ENCODE measurements around the gene MYO9A. TPM values are rescaled to one million over a fixed set of nuclear protein-coding genes. Genes with fewer than 3 reads are reported as not detected.
A peak's percentile ranks its signal among the peaks of the same experiment; 100 is the strongest.
"Not testable (repeated sequence)": the region's sequence is repeated elsewhere in the genome, so short reads cannot be mapped to it uniquely, and the experiment has no call there.

Gene MYO9A
- total and polyA plus RNA-seq, 5 donors from 2014 or later = 8.3 to 32.3 (median 11.5) TPM

- ATAC-seq (ENCODE audit: low read depth in 2 of 2) (no peak), DNase-seq (no peak)
- Mint-ChIP-seq H3K36me3 (peaks cover 22% of the 10 kb centered on the region), H3K27ac (no peak overlapping the region), H3K4me1 (peaks cover 0 to 22% (median 15%) of the 10 kb centered on the region in 4 donors), H3K4me3 (no peak overlapping the region), H3K27me3 (no peaks in the 10 kb centered on the region), H3K9me3 (peaks cover 0 to 10% (median 3%) of the 10 kb centered on the region in 7 donors)
- no peaks in the 10 kb centered on the region for H3K9me3 ChIP-seq (ENCODE audit: control insufficient read depth in 2 of 2, low read length in 2 of 2)
- no peak overlapping the region for H3K4me3 ChIP-seq (ENCODE audit: low read depth, low read length)
- no peaks in the 10 kb centered on the region for H3K27me3 ChIP-seq (ENCODE audit: control insufficient read depth, insufficient read depth, low read length)
- no peak overlapping the region for H3K27ac ChIP-seq (ENCODE audit: insufficient read depth, low read length, poor library complexity, severe bottlenecking)
- H3K36me3 ChIP-seq (ENCODE audit: control insufficient read depth, insufficient read depth, low read length) = peaks cover 2% of the 10 kb centered on the region
- no peaks in the 10 kb centered on the region for H3K4me1 ChIP-seq (ENCODE audit: control insufficient read depth, insufficient read depth, low read length, poor library complexity, severe bottlenecking)
Measured at GRCh38 chr15:72033285-72033684, 84.7 kb downstream of the MYO9A start.

- no peak overlapping the region for H3K4me3 Mint-ChIP-seq
- H3K27ac Mint-ChIP-seq = no peak overlapping the region
Measured at GRCh38 chr15:72021604-72022003, 96.3 kb downstream of the MYO9A start.

GRCh38 chr15:72020799-72021198 lies 97.2 kb downstream of the MYO9A start:
- DNase-seq = no peak
- Mint-ChIP-seq H3K4me1 (peaks cover 0 to 4% (median 0%) of the 10 kb centered on the region in 4 donors), H3K4me3 (no peak overlapping the region), H3K27ac (no peak overlapping the region), H3K9me3 (peaks cover 0 to 1% (median 0%) of the 10 kb centered on the region in 7 donors), H3K27me3 (no peaks in the 10 kb centered on the region), H3K36me3 (peaks cover 39% of the 10 kb centered on the region)
- Histone ChIP-seq H3K27ac (ENCODE audit: insufficient read depth, low read length, poor library complexity, severe bottlenecking) (no peak overlapping the region), H3K9me3 (ENCODE audit: control insufficient read depth in 2 of 2, low read length in 2 of 2) (no peaks in the 10 kb centered on the region), H3K27me3 (ENCODE audit: control insufficient read depth, insufficient read depth, low read length) (no peaks in the 10 kb centered on the region), H3K4me3 (ENCODE audit: low read depth, low read length) (no peak overlapping the region), H3K36me3 (ENCODE audit: control insufficient read depth, insufficient read depth, low read length) (peaks cover 3% of the 10 kb centered on the region), H3K4me1 (ENCODE audit: control insufficient read depth, insufficient read depth, low read length, poor library complexity, severe bottlenecking) (no peaks in the 10 kb centered on the region)
- ATAC-seq (ENCODE audit: low read depth in 2 of 2) = no peak

More at GRCh38 chr15:72021604-72022003, 96.3 kb downstream of the MYO9A start:
- DNase-seq (no peak), ATAC-seq (ENCODE audit: low read depth in 2 of 2) (no peak)
- Histone ChIP-seq H3K4me3 (ENCODE audit: low read depth, low read length) (no peak overlapping the region), H3K27ac (ENCODE audit: insufficient read depth, low read length, poor library complexity, severe bottlenecking) (no peak overlapping the region), H3K27me3 (ENCODE audit: control insufficient read depth, insufficient read depth, low read length) (no peaks in the 10 kb centered on the region), H3K9me3 (ENCODE audit: control insufficient read depth in 2 of 2, low read length in 2 of 2) (no peaks in the 10 kb centered on the region), H3K4me1 (ENCODE audit: control insufficient read depth, insufficient read depth, low read length, poor library complexity, severe bottlenecking) (no peaks in the 10 kb centered on the region), H3K36me3 (ENCODE audit: control insufficient read depth, insufficient read depth, low read length) (peaks cover 3% of the 10 kb centered on the region)
- Mint-ChIP-seq H3K36me3 (peaks cover 38% of the 10 kb centered on the region), H3K4me1 (peaks cover 2 to 8% (median 4%) of the 10 kb centered on the region in 4 donors), H3K27me3 (no peaks in the 10 kb centered on the region), H3K9me3 (peaks cover 0 to 1% (median 0%) of the 10 kb centered on the region in 7 donors)

GRCh38 chr15:72014555-72014954 lies 103.4 kb downstream of the MYO9A start:
- peaks cover 22% of the 10 kb centered on the region for H3K36me3 Mint-ChIP-seq
- not testable (repeated sequence) for H3K9me3 ChIP-seq (ENCODE audit: control insufficient read depth in 2 of 2, low read length in 2 of 2); H3K27me3 Mint-ChIP-seq; ATAC-seq (ENCODE audit: low read depth in 2 of 2); H3K4me3 ChIP-seq (ENCODE audit: low read depth, low read length); H3K27ac ChIP-seq (ENCODE audit: insufficient read depth, low read length, poor library complexity, severe bottlenecking); H3K27ac Mint-ChIP-seq; H3K27me3 ChIP-seq (ENCODE audit: control insufficient read depth, insufficient read depth, low read length); H3K4me1 ChIP-seq (ENCODE audit: control insufficient read depth, insufficient read depth, low read length, poor library complexity, severe bottlenecking); H3K9me3 Mint-ChIP-seq; H3K4me3 Mint-ChIP-seq; H3K4me1 Mint-ChIP-seq; DNase-seq; H3K36me3 ChIP-seq (ENCODE audit: control insufficient read depth, insufficient read depth, low read length)

- H3K4me3 Mint-ChIP-seq = no peak overlapping the region
- H3K27ac Mint-ChIP-seq = no peak overlapping the region
Measured at GRCh38 chr15:72013703-72014102, 104.2 kb downstream of the MYO9A start.

GRCh38 chr15:72011302-72011942 lies 106.5 kb downstream of the MYO9A start:
- Mint-ChIP-seq H3K4me3 (no peak overlapping the region), H3K4me1 (peaks cover 0 to 5% (median 0%) of the 10 kb centered on the region in 4 donors), H3K27ac (peak overlapping the region in 1 of 3 donors; percentile 86), H3K27me3 (no peaks in the 10 kb centered on the region), H3K36me3 (peaks cover 30% of the 10 kb centered on the region), H3K9me3 (no peaks in the 10 kb centered on the region)
- Histone ChIP-seq H3K4me1 (ENCODE audit: control insufficient read depth, insufficient read depth, low read length, poor library complexity, severe bottlenecking) (no peaks in the 10 kb centered on the region), H3K27me3 (ENCODE audit: control insufficient read depth, insufficient read depth, low read length) (no peaks in the 10 kb centered on the region), H3K9me3 (ENCODE audit: control insufficient read depth in 2 of 2, low read length in 2 of 2) (no peaks in the 10 kb centered on the region), H3K27ac (ENCODE audit: insufficient read depth, low read length, poor library complexity, severe bottlenecking) (no peak overlapping the region), H3K4me3 (ENCODE audit: low read depth, low read length) (no peak overlapping the region), H3K36me3 (ENCODE audit: control insufficient read depth, insufficient read depth, low read length) (peaks cover 11% of the 10 kb centered on the region)
- ATAC-seq (ENCODE audit: low read depth in 2 of 2) = no peak
- no peak for DNase-seq

More at GRCh38 chr15:72013703-72014102, 104.2 kb downstream of the MYO9A start:
- H3K4me1 ChIP-seq (ENCODE audit: control insufficient read depth, insufficient read depth, low read length, poor library complexity, severe bottlenecking) = no peaks in the 10 kb centered on the region
- peaks cover 0 to 5% (median 0%) of the 10 kb centered on the region in 4 donors for H3K4me1 Mint-ChIP-seq
- DNase-seq (no peak), ATAC-seq (ENCODE audit: low read depth in 2 of 2) (no peak)
- H3K4me3 ChIP-seq (ENCODE audit: low read depth, low read length) = no peak overlapping the region
- H3K36me3 Mint-ChIP-seq = peaks cover 17% of the 10 kb centered on the region
- no peak overlapping the region for H3K27ac ChIP-seq (ENCODE audit: insufficient read depth, low read length, poor library complexity, severe bottlenecking)
- no peaks in the 10 kb centered on the region for H3K9me3 Mint-ChIP-seq
- H3K9me3 ChIP-seq (ENCODE audit: control insufficient read depth in 2 of 2, low read length in 2 of 2) = no peaks in the 10 kb centered on the region
- H3K27me3 ChIP-seq (ENCODE audit: control insufficient read depth, insufficient read depth, low read length) = no peaks in the 10 kb centered on the region
- peaks cover 8% of the 10 kb centered on the region for H3K36me3 ChIP-seq (ENCODE audit: control insufficient read depth, insufficient read depth, low read length)
- no peaks in the 10 kb centered on the region for H3K27me3 Mint-ChIP-seq

- H3K4me3 Mint-ChIP-seq = no peak overlapping the region
- H3K27ac Mint-ChIP-seq = no peak overlapping the region
- H3K36me3 Mint-ChIP-seq = peaks cover 35% of the 10 kb centered on the region
- H3K4me1 Mint-ChIP-seq = peaks cover 0 to 5% (median 0%) of the 10 kb centered on the region in 4 donors
- no peaks in the 10 kb centered on the region for H3K4me1 ChIP-seq (ENCODE audit: control insufficient read depth, insufficient read depth, low read length, poor library complexity, severe bottlenecking)
- no peak overlapping the region for H3K4me3 ChIP-seq (ENCODE audit: low read depth, low read length)
- no peak for ATAC-seq (ENCODE audit: low read depth in 2 of 2)
- peaks cover 0 to 1% (median 0%) of the 10 kb centered on the region in 7 donors for H3K9me3 Mint-ChIP-seq
- no peaks in the 10 kb centered on the region for H3K27me3 ChIP-seq (ENCODE audit: control insufficient read depth, insufficient read depth, low read length)
- no peaks in the 10 kb centered on the region for H3K27me3 Mint-ChIP-seq
- H3K27ac ChIP-seq (ENCODE audit: insufficient read depth, low read length, poor library complexity, severe bottlenecking) = no peak overlapping the region
- no peaks in the 10 kb centered on the region for H3K9me3 ChIP-seq (ENCODE audit: control insufficient read depth in 2 of 2, low read length in 2 of 2)
- peaks cover 11% of the 10 kb centered on the region for H3K36me3 ChIP-seq (ENCODE audit: control insufficient read depth, insufficient read depth, low read length)
- no peak for DNase-seq
Measured at GRCh38 chr15:72009222-72009621, 108.7 kb downstream of the MYO9A start.

- DNase-seq (no peak), ATAC-seq (ENCODE audit: low read depth in 2 of 2) (no peak)
- no peak overlapping the region for H3K27ac ChIP-seq (ENCODE audit: insufficient read depth, low read length, poor library complexity, severe bottlenecking)
- Mint-ChIP-seq H3K36me3 (peaks cover 32% of the 10 kb centered on the region), H3K4me1 (no peaks in the 10 kb centered on the region), H3K27ac (no peak overlapping the region), H3K9me3 (peaks cover 0 to 1% (median 0%) of the 10 kb centered on the region in 7 donors), H3K27me3 (no peaks in the 10 kb centered on the region), H3K4me3 (no peak overlapping the region)
- H3K9me3 ChIP-seq (ENCODE audit: control insufficient read depth in 2 of 2, low read length in 2 of 2) = no peaks in the 10 kb centered on the region
- no peak overlapping the region for H3K4me3 ChIP-seq (ENCODE audit: low read depth, low read length)
- no peaks in the 10 kb centered on the region for H3K27me3 ChIP-seq (ENCODE audit: control insufficient read depth, insufficient read depth, low read length)
- peaks cover 11% of the 10 kb centered on the region for H3K36me3 ChIP-seq (ENCODE audit: control insufficient read depth, insufficient read depth, low read length)
- H3K4me1 ChIP-seq (ENCODE audit: control insufficient read depth, insufficient read depth, low read length, poor library complexity, severe bottlenecking) = no peaks in the 10 kb centered on the region
Measured at GRCh38 chr15:72006382-72006781, 111.6 kb downstream of the MYO9A start.
